HG02870 (cell line): ENCODE measurements around the gene RLF.

ENCODE experiments used
- ATAC-seq: cut with Tn5 transposase; IDR thresholded peaks from one replicate; pipeline ENCODE4 v1.9.1; 2021; ENCODE audit warnings: mild to moderate bottlenecking, moderate library complexity; ENCODE audit not compliant: unreplicated experiment

Gene RLF

GRCh38 chr1:40270152-40270834, 109.1 kb downstream of the RLF start:
- ATAC-seq, result no peak

GRCh38 chr1:40272653-40273213, 111.5 kb downstream of the RLF start:
- no peak for ATAC-seq

- ATAC-seq, result no peak
These were observed 112.5 kb downstream of the RLF start for GRCh38 chr1:40273547-40274166.

GRCh38 chr1:40274331-40274730, 113.1 kb downstream of the RLF start:
- no peak for ATAC-seq

- no peak for ATAC-seq
These were observed 114.9 kb downstream of the RLF start for GRCh38 chr1:40276122-40276521.

GRCh38 chr1:40281853-40282252, 120.7 kb downstream of the RLF start:
- no peak for ATAC-seq
